GM18511 (cell line): ENCODE measurements around the gene RASIP1.
"Not testable (repeated sequence)": the region's sequence is repeated elsewhere in the genome, so short reads cannot be mapped to it uniquely, and the experiment has no call there.

Experiments
- ATAC-seq: cut with Tn5 transposase; IDR thresholded peaks from one replicate; pipeline ENCODE4 v1.9.1; 2021; ENCODE audit warnings: mild to moderate bottlenecking, moderate library complexity; ENCODE audit not compliant: unreplicated experiment

RASIP1 gene

GRCh38 chr19:48737360-48737998 is 2.9 kb downstream of the RASIP1 start:
- ATAC-seq, result no peak

- no peak for ATAC-seq
Measured at GRCh38 chr19:48735031-48735615, 5.3 kb downstream of the RASIP1 start.

DNA sequence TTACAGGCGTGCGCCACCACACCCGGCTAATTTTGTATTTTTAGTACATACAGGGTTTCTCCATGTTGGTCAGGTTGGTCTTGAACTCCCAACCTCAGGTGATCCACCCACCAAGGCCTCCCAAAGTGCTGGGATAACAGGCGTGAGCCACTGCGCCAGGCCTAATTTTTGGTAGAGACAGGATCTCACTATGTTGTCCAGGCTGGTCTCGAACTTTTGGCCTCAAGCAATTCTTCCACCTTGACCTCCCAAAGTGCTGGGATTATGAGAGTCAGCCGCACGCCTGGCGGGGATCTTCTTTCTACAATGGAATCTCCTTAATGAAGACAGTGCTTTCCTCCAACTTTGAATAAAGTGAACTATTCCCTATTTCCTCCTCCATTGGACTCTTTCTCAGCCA is 5.8 kb downstream of the RASIP1 start:
- no peak for ATAC-seq

DNA sequence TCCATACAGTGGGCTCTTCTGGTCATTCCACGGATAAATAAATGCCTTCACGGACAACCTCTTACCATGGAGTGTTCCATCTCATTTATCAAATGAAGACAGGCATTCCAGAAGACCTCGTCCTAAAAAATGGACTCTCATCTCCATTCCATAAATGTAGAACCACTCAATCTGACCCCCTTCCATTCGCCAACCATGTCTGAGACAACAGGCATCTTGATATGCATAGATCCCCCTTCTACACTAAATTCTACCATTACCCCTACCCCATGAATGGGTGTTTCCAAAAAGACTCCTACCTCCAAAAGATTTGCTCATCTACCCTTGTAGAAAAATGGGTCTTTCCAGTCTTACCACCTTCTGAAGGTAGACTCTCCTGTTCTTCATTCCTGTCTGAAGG is 9.0 kb downstream of the RASIP1 start:
- ATAC-seq, result no peak

DNA sequence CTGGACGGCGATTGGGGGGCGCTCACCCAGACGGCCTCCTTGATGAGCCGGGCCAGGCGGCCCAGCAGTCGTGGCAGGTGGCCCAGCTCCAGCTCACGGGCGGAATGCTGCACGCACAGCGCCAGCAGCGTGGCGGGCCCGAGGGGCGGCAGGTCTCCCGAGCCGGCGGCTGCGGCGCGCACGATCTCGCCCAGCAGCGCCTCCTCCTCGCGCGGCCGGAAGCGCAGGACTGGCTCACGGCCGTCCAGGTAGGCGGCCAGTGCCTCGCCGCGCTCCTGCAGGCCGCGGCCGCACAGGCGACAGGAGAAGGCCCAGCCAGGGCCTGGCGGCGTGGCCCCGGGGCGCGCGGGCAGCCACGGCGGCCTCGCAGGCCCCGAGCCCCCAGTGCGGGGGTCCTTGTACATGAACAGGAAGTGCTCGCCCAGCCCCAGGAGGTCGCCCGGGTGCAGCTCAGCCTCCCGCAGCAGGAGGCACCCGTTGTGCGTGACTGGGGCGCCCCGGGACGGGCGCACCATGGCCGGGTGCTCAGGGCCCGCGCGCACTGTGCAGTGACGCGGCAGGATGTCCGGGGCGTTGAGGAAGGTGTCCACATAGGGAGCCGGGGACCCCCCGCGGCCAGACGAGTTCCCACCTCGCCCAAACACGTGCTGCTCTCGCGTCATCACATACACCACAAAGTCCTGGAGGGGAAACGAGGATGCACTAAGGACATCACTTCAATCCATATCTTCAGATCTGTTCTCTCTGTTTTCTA is 11.3 kb downstream of the RASIP1 start:
- no peak for ATAC-seq

GRCh38 chr19:48726556-48726955 is 13.9 kb downstream of the RASIP1 start:
- ATAC-seq, result no peak

GRCh38 chr19:48724796-48725753 is 15.3 kb downstream of the RASIP1 start:
- ATAC-seq, result no peak

- ATAC-seq, result no peak
Measured at GRCh38 chr19:48722196-48722708, 18.2 kb downstream of the RASIP1 start.

DNA sequence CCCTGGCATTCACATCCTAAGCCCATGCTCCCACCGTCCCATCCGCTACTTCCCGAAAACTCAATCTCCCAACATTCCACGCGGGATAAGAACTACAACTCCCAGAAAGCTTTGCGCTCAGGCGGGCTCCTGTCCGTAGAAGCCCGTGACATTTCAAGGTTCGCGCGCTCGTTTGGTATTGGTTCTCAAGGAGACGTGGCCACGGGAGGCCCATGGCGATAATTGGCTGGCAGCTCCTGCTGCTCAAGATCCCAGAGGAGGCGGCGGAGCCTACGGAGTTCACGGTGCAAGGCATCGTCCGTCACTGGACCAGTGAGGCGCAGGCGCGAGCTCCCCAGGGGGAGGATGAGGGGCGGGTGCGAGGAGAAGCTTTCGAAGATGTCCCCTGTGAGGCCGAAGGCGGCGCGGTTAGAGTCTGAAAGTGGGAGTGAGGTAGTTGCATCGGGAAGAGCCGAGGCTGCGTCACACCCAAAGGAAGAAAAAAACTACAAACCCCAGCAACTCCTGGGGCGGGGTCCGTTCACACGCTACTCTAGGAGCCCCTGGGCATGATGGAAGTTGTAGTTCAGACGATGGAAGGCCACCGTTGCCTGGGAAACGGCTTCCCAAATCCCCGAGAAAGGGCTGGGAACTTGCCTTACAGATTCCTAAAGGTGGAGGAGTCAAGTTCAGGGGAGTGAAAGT is 19.7 kb downstream of the RASIP1 start:
- ATAC-seq, result peak; percentile 85

DNA sequence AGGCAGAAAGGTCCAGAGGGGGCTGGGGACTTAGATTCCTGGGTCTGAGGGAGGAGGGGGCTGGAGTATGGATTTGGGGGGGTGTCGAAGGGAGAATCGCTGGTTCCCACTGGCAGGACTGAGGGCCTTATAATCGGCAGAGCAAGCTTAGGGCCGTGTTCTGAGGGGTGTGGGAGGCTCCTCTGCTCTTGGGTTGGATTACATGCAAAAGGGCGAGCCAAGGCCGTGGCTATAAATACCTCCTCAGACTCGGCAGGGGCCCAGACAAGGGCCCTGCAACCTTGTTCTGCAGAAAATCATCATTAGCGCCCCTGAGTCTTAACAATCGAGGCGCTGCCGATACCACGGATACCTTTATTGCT is 20.2 kb downstream of the RASIP1 start:
- ATAC-seq, result peak; percentile 10

DNA sequence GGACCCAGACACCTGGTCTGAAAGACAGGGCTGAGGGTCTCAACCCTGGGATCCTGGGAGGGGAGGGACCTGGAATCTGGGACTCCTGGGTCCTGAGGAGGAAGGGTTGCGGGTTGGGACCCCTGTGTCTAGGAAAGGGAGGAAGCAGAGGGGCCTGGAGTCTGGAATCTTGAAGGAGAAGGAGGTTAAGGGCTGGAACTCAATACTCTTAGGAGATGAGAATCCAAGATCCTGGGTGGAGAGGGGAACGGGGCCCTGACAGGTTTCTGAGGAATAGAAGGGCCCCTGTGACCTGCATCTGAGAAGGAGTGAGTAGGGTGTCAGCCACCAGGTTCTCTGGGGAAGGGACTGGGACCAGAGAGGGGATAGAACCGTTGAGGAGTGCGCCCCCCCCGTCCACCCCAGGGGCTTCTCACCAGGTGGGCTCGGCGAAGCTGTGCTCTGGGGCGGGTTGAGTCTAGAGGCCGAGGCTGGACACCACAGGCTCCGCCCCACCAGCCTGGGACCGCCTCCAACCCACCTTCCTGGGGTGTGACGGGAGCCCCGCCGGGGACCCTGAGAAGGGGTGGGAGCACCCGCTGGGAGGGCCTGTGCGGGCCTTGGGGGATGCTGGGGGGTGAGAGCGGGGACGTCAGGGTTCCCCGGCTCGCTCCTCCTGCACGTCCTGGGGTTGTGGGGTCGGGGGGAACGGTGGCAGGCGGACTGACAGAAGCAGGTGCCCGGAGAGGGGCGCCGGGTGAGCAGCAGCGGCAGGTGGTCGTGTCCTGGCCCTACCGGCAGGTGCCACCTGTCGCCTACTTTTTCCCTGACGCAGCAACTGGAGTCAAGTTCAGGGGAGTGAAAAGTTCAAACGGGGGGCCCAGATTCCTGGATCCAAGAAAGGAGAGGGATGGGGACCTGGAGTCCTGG is 20.9 kb downstream of the RASIP1 start, which contains the start of gene MAMSTR:
MAMSTR (minus strand) TSS at position 463 of the 909 bp plus-strand sequence. CDS start 694 bp downstream, outside the sequence.
- ATAC-seq, result no peak

GRCh38 chr19:48718711-48719231 is 21.6 kb downstream of the RASIP1 start:
- no peak for ATAC-seq

GRCh38 chr19:48718106-48718505 is 22.3 kb downstream of the RASIP1 start:
- ATAC-seq, result not testable (repeated sequence)

- no peak for ATAC-seq
Measured at GRCh38 chr19:48716562-48717291, 23.7 kb downstream of the RASIP1 start.

DNA sequence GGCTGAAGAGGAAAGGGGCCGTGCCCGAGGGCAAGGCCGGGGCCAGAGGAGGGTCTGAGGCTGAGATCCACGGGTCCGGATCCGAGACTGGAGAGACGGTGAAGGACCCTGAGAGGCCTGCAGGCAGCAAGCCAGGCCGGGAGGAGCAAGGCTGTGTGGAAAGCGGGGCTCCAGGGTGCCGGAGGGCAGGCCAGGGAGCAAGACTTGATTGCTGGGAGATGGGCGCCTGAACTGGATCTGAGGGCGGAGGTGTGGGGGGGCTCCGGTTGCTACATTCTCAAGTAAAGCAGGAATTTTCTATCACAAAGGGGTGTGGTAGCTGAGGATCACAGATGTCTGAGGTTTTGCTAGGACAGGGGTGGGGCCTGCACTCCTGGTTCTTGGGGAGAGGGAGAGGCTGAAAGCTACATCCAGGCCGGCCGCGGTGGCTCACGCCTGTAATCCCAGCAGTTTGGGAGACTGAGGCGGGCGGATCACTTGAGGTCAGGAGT is 24.7 kb downstream of the RASIP1 start:
- no peak for ATAC-seq

GRCh38 chr19:48714759-48715675 is 25.4 kb downstream of the RASIP1 start:
- ATAC-seq, result no peak
